Osteocyte (in vitro differentiated cells): ENCODE measurements around the gene SLC6A18. TPM values are rescaled to one million over a fixed set of nuclear protein-coding genes. Genes with fewer than 3 reads are reported as not detected.
"Not testable (repeated sequence)": the region's sequence is repeated elsewhere in the genome, so short reads cannot be mapped to it uniquely, and the experiment has no call there.

Experiments
- DNase-seq: peaks from one replicate; pipeline ENCODE4 v3.0.0; 2021; ENCODE audit warnings: mixed read lengths; ENCODE audit not compliant: unreplicated experiment; ENCODE audit errors: extremely low spot score
- H3K27ac Mint-ChIP-seq: one replicate; pipeline ENCODE4 v1.8.0; 2021; ENCODE audit warnings: mild to moderate bottlenecking, mixed read lengths; ENCODE audit not compliant: unreplicated experiment
- H3K27me3 Mint-ChIP-seq: one replicate; pipeline ENCODE4 v1.8.0; 2021; ENCODE audit warnings: mixed read lengths; ENCODE audit not compliant: unreplicated experiment
- H3K36me3 Mint-ChIP-seq: one replicate; pipeline ENCODE4 v1.8.0; 2021; ENCODE audit warnings: mixed read lengths; ENCODE audit not compliant: unreplicated experiment
- H3K4me1 Mint-ChIP-seq: one replicate; pipeline ENCODE4 v1.8.0; 2021; ENCODE audit warnings: mixed read lengths; ENCODE audit not compliant: unreplicated experiment
- H3K4me3 Mint-ChIP-seq: one replicate; pipeline ENCODE4 v1.8.0; 2021; ENCODE audit warnings: mild to moderate bottlenecking, moderate library complexity, mixed read lengths; ENCODE audit not compliant: unreplicated experiment
- H3K9me3 Mint-ChIP-seq: one replicate; pipeline ENCODE4 v1.8.0; 2021; ENCODE audit warnings: mixed read lengths; ENCODE audit not compliant: unreplicated experiment
- CTCF ChIP-seq: fragments of 200-600 bp; sonication (generic); IDR thresholded peaks from 2 replicates; pipeline ENCODE4 v1.5.0; 2021; ENCODE audit warnings: antibody characterized with exemption, mild to moderate bottlenecking, moderate library complexity
- total RNA-seq: library from RNA; stranded (reverse); gene quantifications from 2 replicates; pipeline ENCODE4 v1.2.1, GENCODE V29; 2021

SLC6A18 gene
- total RNA-seq, 1 donor from 2014 or later: not detected

GRCh38 chr5:1264211-1264610 lies 39.0 kb downstream of the SLC6A18 start:
- no peak for TF ChIP-seq CTCF
- Mint-ChIP-seq H3K27me3 (no peaks in the 10 kb centered on the region), H3K27ac (no peak overlapping the region), H3K4me3 (no peak overlapping the region), H3K9me3 (no peaks in the 10 kb centered on the region), H3K36me3 (no peaks in the 10 kb centered on the region), H3K4me1 (no peaks in the 10 kb centered on the region)
- DNase-seq: no peak

GRCh38 chr5:1265026-1265425 lies 39.8 kb downstream of the SLC6A18 start:
- Mint-ChIP-seq H3K4me1 (no peaks in the 10 kb centered on the region), H3K4me3 (no peak overlapping the region), H3K9me3 (no peaks in the 10 kb centered on the region), H3K27ac (no peak overlapping the region), H3K27me3 (no peaks in the 10 kb centered on the region), H3K36me3 (no peaks in the 10 kb centered on the region)
- no peak for TF ChIP-seq CTCF
- no peak for DNase-seq

- no peak for DNase-seq
- Mint-ChIP-seq H3K4me3 (no peak overlapping the region), H3K9me3 (no peaks in the 10 kb centered on the region), H3K27me3 (no peaks in the 10 kb centered on the region), H3K4me1 (no peaks in the 10 kb centered on the region), H3K36me3 (no peaks in the 10 kb centered on the region), H3K27ac (no peak overlapping the region)
- no peak for TF ChIP-seq CTCF
Measured at GRCh38 chr5:1265461-1266455, 40.6 kb downstream of the SLC6A18 start.

GRCh38 chr5:1266791-1267190 lies 41.6 kb downstream of the SLC6A18 start:
- H3K9me3 Mint-ChIP-seq: no peaks in the 10 kb centered on the region
- TF ChIP-seq CTCF: no peak
- no peaks in the 10 kb centered on the region for H3K27me3 Mint-ChIP-seq
- no peak overlapping the region for H3K4me3 Mint-ChIP-seq
- no peaks in the 10 kb centered on the region for H3K4me1 Mint-ChIP-seq
- no peak overlapping the region for H3K27ac Mint-ChIP-seq
- H3K36me3 Mint-ChIP-seq: no peaks in the 10 kb centered on the region
- no peak for DNase-seq

GRCh38 chr5:1267464-1267863 lies 42.3 kb downstream of the SLC6A18 start:
- H3K27ac Mint-ChIP-seq, DNase-seq, H3K9me3 Mint-ChIP-seq, H3K36me3 Mint-ChIP-seq, H3K4me3 Mint-ChIP-seq, H3K4me1 Mint-ChIP-seq, H3K27me3 Mint-ChIP-seq: not testable (repeated sequence)
